ENCODE results near the gene AFF3. TPM values are rescaled to one million over a fixed set of nuclear protein-coding genes. Genes with fewer than 3 reads are reported as not detected.

The AFF3 gene
- total RNA-seq, 1 experiment from 2014 or later, result 0.22 TPM

GRCh38 chr2:99729104-99730025 lies 413.0 kb downstream of the AFF3 start:
- peaks cover 2 to 3% of the 10 kb centered on the region in 2 experiments; a peak in 1 of 4 replicates for H3K4me1 Mint-ChIP-seq
- H4K8ac ChIP-seq (replicated peaks; ENCODE audit: insufficient read length, low read depth, low read length), result no peak overlapping the region
- 0 out of 7 replicates have a peak overlapping the region, but pooled peaks of 1 of the 3 experiments have one; percentile 23 for H3K27ac Mint-ChIP-seq
- no peak overlapping the region for H3K56ac ChIP-seq (ENCODE audit: insufficient read length, low read depth, low read length)
- no peak overlapping the region for H2AK5ac ChIP-seq (ENCODE audit: insufficient read length, low read length)
- WGBS (ENCODE audit: extremely low coverage, insufficient read length, low lambda C conversion rate), result no CpG with 5 or more reads among the region's 7 CpGs
- no peaks in the 10 kb centered on the region for H4K20me1 ChIP-seq (ENCODE audit: control insufficient read depth, insufficient read depth, insufficient read length)
- no peak overlapping the region for H3K4me2 ChIP-seq (ENCODE audit: insufficient read depth, insufficient read length, low read length)
- no peak overlapping the region for H3K14ac ChIP-seq (ENCODE audit: insufficient read depth, low read length)
- H3K79me2 ChIP-seq (ENCODE audit: insufficient read depth, low read length), result no peaks in the 10 kb centered on the region
- no peak overlapping the region for H3K18ac ChIP-seq (ENCODE audit: insufficient read length, low read depth, low read length)
- no peak overlapping the region for H2AFZ ChIP-seq (ENCODE audit: low read length)
- no peak overlapping the region for H4K91ac ChIP-seq (ENCODE audit: insufficient read length, low read depth, low read length)
- no peaks in the 10 kb centered on the region for H3K9me3 Mint-ChIP-seq
- H2BK12ac ChIP-seq (ENCODE audit: insufficient read length, low read depth, low read length), result no peak overlapping the region
- no peak overlapping the region for H3K4ac ChIP-seq (ENCODE audit: low read depth, low read length)
- H2BK20ac ChIP-seq (ENCODE audit: low read depth, low read length, poor library complexity, severe bottlenecking), result no peak overlapping the region
- no peak overlapping the region for H3K23ac ChIP-seq (ENCODE audit: insufficient read length, low read depth, low read length)
- H3K4me1 ChIP-seq (ENCODE audit: insufficient read depth, low read length), result no peaks in the 10 kb centered on the region; the same call in 1 of the 2 replicates
- H3K23me2 ChIP-seq (ENCODE audit: insufficient read length, low read depth, low read length, poor library complexity, severe bottlenecking), result no peaks in the 10 kb centered on the region
- no peak overlapping the region for H3K9ac ChIP-seq (ENCODE audit: extremely low read depth, insufficient read length, low read length)
- H3K27me3 ChIP-seq (ENCODE audit: insufficient read depth, low read length), result no peaks in the 10 kb centered on the region
- no peaks in the 10 kb centered on the region for H3K9me3 ChIP-seq (ENCODE audit: control insufficient read depth, low read depth, low read length)
- no peaks in the 10 kb centered on the region for H3K27me3 Mint-ChIP-seq (ENCODE audit: low read depth)
- no peak overlapping the region for H2BK15ac ChIP-seq (ENCODE audit: low read depth, low read length)
- no peak overlapping the region for H3K27ac ChIP-seq (ENCODE audit: insufficient read length, low read depth, low read length)
- H3K4me3 Mint-ChIP-seq, result no peak overlapping the region
- no peak overlapping the region for H2BK5ac ChIP-seq (ENCODE audit: insufficient read length, low read length)
- no peak overlapping the region for H2BK120ac ChIP-seq (ENCODE audit: low read depth, low read length, poor library complexity, severe bottlenecking)
- TF ChIP-seq CTCF (conservative IDR thresholded peaks at IDR 0.05), result no peak
- H4K5ac ChIP-seq (ENCODE audit: insufficient read length, low read depth, low read length), result no peak overlapping the region
- no peak for DNase-seq
- no peaks in the 10 kb centered on the region for H3K79me1 ChIP-seq (ENCODE audit: insufficient read depth, low read depth, low read length, poor library complexity, severe bottlenecking)
- no peaks in the 10 kb centered on the region for H3K36me3 Mint-ChIP-seq (ENCODE audit: insufficient read depth in 1 of 3, low read depth in 3 of 3)
- no peak overlapping the region for H3T11ph ChIP-seq (ENCODE audit: low read length)
